ENCODE measurements around the gene ETF1. TPM values are rescaled to one million over a fixed set of nuclear protein-coding genes. Genes with fewer than 3 reads are reported as not detected.

Gene ETF1
- total RNA-seq, 1 donor from 2014 or later, result 149 TPM

GRCh38 chr5:138560971-138561370, 17.9 kb upstream of the ETF1 start:
- TF ChIP-seq CTCF (IDR thresholded peaks at IDR 0.05; ENCODE audit: insufficient read depth, low read length, poor library complexity, severe bottlenecking), result no peak
- peaks cover 8% of the 10 kb centered on the region for H3K36me3 ChIP-seq (ENCODE audit: control insufficient read depth, insufficient read depth, low read length)

GRCh38 chr5:138559937-138560336, 16.9 kb upstream of the ETF1 start:
- Histone ChIP-seq H3K27me3 (ENCODE audit: control insufficient read depth, insufficient read depth, low read length) (no peaks in the 10 kb centered on the region), H3K36me3 (ENCODE audit: control insufficient read depth, insufficient read depth, low read length) (peaks cover 8% of the 10 kb centered on the region), H3K4me3 (ENCODE audit: low read depth, low read length) (no peak overlapping the region)
- DNase-seq (ENCODE audit: low read depth), result no peak
- TF ChIP-seq CTCF (IDR thresholded peaks at IDR 0.05; ENCODE audit: insufficient read depth, low read length, poor library complexity, severe bottlenecking), result no peak

More at GRCh38 chr5:138560971-138561370, 17.9 kb upstream of the ETF1 start:
- no peaks in the 10 kb centered on the region for H3K27me3 ChIP-seq (ENCODE audit: control insufficient read depth, insufficient read depth, low read length)
- DNase-seq (ENCODE audit: low read depth), result no peak
- H3K4me3 ChIP-seq (ENCODE audit: low read depth, low read length), result no peak overlapping the region

GRCh38 chr5:138557677-138558076, 14.6 kb upstream of the ETF1 start:
- Histone ChIP-seq H3K36me3 (ENCODE audit: control insufficient read depth, insufficient read depth, low read length) (peaks cover 8% of the 10 kb centered on the region), H3K27me3 (ENCODE audit: control insufficient read depth, insufficient read depth, low read length) (no peaks in the 10 kb centered on the region), H3K4me3 (ENCODE audit: low read depth, low read length) (no peak overlapping the region)
- no peak for TF ChIP-seq CTCF (IDR thresholded peaks at IDR 0.05; ENCODE audit: insufficient read depth, low read length, poor library complexity, severe bottlenecking)
- DNase-seq (ENCODE audit: low read depth), result no peak

GRCh38 chr5:138554143-138554542, 11.1 kb upstream of the ETF1 start:
- Histone ChIP-seq H3K4me3 (ENCODE audit: low read depth, low read length) (no peak overlapping the region), H3K36me3 (ENCODE audit: control insufficient read depth, insufficient read depth, low read length) (peaks cover 4% of the 10 kb centered on the region), H3K27me3 (ENCODE audit: control insufficient read depth, insufficient read depth, low read length) (no peaks in the 10 kb centered on the region)
- TF ChIP-seq CTCF (IDR thresholded peaks at IDR 0.05; ENCODE audit: insufficient read depth, low read length, poor library complexity, severe bottlenecking), result no peak
- no peak for DNase-seq (ENCODE audit: low read depth)

- Histone ChIP-seq H3K27me3 (ENCODE audit: control insufficient read depth, insufficient read depth, low read length) (no peaks in the 10 kb centered on the region), H3K36me3 (ENCODE audit: control insufficient read depth, insufficient read depth, low read length) (no peaks in the 10 kb centered on the region), H3K4me3 (ENCODE audit: low read depth, low read length) (no peak overlapping the region)
- no peak for TF ChIP-seq CTCF (IDR thresholded peaks at IDR 0.05; ENCODE audit: insufficient read depth, low read length, poor library complexity, severe bottlenecking)
- DNase-seq (ENCODE audit: low read depth), result no peak
Observed at GRCh38 chr5:138553437-138554095, 10.5 kb upstream of the ETF1 start.

GRCh38 chr5:138552657-138553056, 9.6 kb upstream of the ETF1 start:
- no peaks in the 10 kb centered on the region for H3K36me3 ChIP-seq (ENCODE audit: control insufficient read depth, insufficient read depth, low read length)
- no peak for DNase-seq (ENCODE audit: low read depth)
- H3K27me3 ChIP-seq (ENCODE audit: control insufficient read depth, insufficient read depth, low read length), result no peaks in the 10 kb centered on the region
- no peak for TF ChIP-seq CTCF (IDR thresholded peaks at IDR 0.05; ENCODE audit: insufficient read depth, low read length, poor library complexity, severe bottlenecking)
- no peak overlapping the region for H3K4me3 ChIP-seq (ENCODE audit: low read depth, low read length)
